NCI-H748 (cell line): ENCODE measurements around the gene DNMBP.
"Not testable (repeated sequence)": the region's sequence is repeated elsewhere in the genome, so short reads cannot be mapped to it uniquely, and the experiment has no call there.

Experiments used
- DNase-seq: peaks from one replicate; lab custom pipeline; 2025; ENCODE audit not compliant: unreplicated experiment; lab: John Stamatoyannopoulos, UW

DNMBP gene

DNA sequence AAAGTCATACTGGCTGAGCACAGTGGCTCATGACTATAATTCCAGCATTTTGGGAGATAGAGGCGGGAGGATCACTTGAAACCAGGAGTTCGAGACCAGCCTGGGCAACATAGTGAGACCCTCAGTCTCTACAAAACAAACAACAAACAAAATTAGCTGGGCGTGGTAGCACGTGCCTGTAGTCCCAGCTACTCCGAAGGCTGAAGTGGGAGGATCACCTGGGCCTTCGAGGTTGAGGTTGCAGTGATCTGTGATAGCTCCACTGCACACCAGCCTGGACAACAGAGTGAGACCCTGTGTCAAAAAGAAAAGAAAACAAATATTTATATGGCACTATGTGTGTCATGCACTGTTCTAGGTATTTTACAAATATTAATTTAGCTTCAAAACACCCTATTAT is 94.3 kb downstream of the DNMBP start:
- no peak for DNase-seq

DNA sequence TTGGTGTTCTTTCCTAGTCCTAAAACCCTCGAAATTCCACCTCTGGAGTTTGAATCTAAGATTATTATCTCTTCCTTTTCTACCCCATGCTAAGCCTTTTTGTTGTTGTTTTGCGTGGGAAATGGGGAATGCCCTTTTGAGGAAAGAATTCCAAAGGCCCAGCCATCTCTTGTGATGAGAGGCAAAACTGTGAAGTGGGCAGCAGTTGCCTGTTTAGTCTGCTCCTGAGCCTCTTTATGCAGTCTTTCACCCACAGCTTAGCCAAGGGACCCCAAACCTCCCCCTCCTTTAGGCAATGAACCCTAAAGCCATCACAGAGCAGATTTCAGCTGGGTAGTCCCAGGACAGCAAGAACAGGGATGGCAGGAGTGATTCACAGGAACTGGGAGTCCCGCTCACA is 95.5 kb downstream of the DNMBP start:
- DNase-seq, result no peak

GRCh38 chr10:99913831-99914235 is 95.9 kb downstream of the DNMBP start:
- no peak for DNase-seq

DNA sequence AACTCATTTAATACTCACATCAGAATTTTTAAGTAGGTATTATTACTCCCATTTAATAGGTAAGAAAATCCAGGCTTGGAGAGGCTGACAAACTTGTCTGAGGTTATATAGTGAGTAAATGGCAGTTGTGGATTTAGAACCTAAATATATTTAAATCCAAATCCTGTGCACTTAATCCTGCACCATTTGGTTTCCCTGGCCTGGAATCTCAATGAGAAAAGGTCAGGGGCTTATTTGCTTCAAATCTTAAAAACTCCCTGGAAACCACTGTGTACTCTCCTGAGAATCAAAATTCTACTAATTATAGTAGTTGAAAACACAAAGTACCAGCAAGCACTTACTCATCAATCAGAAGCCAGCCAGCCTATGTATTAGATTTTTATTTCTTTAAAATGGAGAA is 97.7 kb downstream of the DNMBP start:
- no peak for DNase-seq

- DNase-seq, result no peak
Observed at GRCh38 chr10:99908512-99908911, 101.2 kb downstream of the DNMBP start.

- no peak for DNase-seq
Observed at GRCh38 chr10:99906470-99906869, 103.3 kb downstream of the DNMBP start.

GRCh38 chr10:99905971-99906370 is 103.8 kb downstream of the DNMBP start:
- DNase-seq, result no peak

- DNase-seq, result no peak
Observed at GRCh38 chr10:99895867-99896266, 113.9 kb downstream of the DNMBP start.

GRCh38 chr10:99895066-99895465 is 114.7 kb downstream of the DNMBP start:
- DNase-seq, result not testable (repeated sequence)

DNA sequence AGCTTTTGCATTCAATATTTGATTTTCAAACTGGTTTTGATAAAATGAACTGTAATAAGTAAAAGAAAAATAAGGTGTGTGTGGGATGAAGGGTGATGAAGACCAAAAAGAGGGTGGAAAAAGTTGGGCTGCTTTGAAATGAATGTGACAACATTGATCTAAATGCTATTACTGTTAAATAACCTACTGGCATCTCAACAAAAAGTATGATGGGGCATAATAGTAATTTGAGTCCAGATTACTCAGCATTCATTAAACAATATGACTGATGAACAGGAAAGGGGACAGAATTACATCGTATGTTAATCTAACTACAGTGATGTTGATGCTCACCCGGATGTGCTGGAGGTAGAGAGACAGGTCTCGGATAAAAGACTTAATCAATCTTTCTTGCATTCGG is 115.1 kb downstream of the DNMBP start:
- no peak for DNase-seq

GRCh38 chr10:99888622-99889021 is 121.1 kb downstream of the DNMBP start:
- no peak for DNase-seq

GRCh38 chr10:99883523-99883922 is 126.2 kb downstream of the DNMBP start:
- no peak for DNase-seq

- no peak for DNase-seq
Observed at GRCh38 chr10:99881371-99881770, 128.4 kb downstream of the DNMBP start.

GRCh38 chr10:99880080-99880835 is 129.5 kb downstream of the DNMBP start:
- no peak for DNase-seq

GRCh38 chr10:99875473-99875872 is 134.3 kb downstream of the DNMBP start:
- DNase-seq, result no peak

- DNase-seq, result no peak
Observed at GRCh38 chr10:99874341-99875085, 135.2 kb downstream of the DNMBP start.

- no peak for DNase-seq
Observed at GRCh38 chr10:99873846-99874245, 135.9 kb downstream of the DNMBP start.

DNA sequence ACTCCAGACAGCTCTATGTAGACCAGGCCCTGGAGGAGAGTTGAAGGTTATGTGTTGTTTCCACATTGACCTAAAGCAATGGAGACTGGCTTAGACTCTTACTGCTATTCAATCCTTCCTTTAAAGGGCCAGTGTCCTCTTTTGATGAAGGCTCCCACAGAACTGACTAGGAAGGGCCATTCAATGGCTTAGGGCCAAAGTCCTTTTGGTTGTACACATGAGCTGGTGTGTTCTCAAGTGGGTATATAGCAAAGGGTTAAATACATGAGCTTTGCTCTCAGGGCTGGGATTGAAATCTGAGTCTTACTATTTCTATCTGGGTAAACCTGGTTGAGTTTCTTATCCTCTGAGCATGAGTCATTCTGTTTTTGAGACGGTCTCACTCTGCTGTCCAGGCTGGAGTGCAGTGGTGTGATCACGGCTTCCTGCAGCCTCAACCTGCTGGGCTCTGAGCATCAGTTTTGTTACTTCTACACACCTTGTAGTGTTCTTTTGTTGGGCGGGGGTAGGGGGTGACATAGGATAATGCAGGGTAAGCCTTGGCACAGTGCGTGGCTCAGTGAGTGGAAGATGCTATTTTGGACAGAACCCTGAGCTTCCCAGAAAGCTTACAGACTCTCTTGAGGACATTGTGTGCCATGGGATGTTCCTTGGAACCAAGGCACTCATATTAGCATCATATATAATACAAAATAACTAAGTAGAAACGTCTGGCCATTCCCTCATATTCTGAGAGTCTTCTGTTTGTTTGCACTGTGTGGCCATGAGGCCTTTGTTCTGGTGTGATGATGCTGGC is 137.2 kb downstream of the DNMBP start:
- DNase-seq, result no peak

- no peak for DNase-seq
Observed at GRCh38 chr10:99870123-99870730, 139.5 kb downstream of the DNMBP start.

DNA sequence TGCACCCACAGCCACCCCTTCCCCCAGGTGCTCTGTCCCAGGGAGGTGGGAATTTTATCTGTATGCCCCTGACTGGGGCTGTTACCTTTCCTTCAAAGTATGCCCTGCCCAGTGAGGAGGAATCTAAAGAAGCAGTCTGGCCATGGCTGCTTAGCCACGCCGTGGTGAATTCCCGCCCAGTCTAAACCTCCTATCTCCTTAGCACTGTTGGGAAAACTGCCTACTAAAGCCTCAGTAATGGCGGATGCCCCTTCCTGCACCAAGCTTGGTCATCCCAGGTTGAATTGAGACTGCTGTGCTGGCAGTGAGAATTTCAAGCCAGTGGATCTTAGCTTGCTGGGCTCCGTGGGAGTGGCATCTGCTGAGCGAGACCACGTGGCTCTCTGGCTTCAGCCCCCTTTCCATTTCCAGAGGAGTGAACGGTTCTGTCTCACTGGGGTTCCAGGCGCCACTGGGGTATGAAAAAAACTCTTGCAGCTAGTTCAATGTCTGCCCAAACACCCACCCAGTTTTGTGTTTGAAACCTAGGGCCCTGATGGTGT is 140.1 kb downstream of the DNMBP start:
- no peak for DNase-seq

- DNase-seq, result not testable (repeated sequence)
Observed at GRCh38 chr10:99867250-99867649, 142.5 kb downstream of the DNMBP start.
